Urothelium cell line (cell line): ENCODE measurements around the gene SPOP.
"Not testable (repeated sequence)": the region's sequence is repeated elsewhere in the genome, so short reads cannot be mapped to it uniquely, and the experiment has no call there.

Experiments
- DNase-seq: peaks from one replicate; pipeline ENCODE4 v3.0.0; 2011; ENCODE audit warnings: low spot score, mixed read lengths
- FAIRE-seq: peaks from 2 replicates; lab custom pipeline; 2011; peaks lifted over from hg19 to GRCh38; lab: Jason Lieb, UNC

The SPOP gene

DNA sequence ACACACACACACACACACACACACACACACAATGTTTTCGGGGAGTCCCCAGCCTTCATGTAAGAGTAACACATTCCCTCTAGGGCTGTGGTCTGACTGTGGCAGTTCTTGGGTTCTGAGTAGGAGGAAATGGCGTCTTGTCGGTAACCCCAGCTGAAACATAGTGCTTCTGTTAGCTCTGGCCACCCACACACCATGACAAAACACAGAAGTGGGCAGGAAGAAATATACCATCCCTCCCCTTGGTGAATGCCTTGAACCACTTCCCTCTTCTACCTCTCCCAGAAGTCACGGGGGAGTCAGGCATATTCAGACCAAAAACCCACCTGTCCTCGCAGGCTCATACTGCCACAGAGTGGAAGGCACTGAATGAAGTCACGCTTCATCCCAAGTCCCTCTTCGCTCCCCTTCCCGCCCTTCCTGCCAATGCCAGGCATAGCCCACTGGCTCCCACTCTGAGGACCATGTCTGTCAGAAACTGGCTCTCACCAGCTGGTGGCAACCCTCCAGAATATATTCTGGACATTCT, 18.4 kb upstream of the SPOP start:
- FAIRE-seq (no peak), DNase-seq (no peak)

DNA sequence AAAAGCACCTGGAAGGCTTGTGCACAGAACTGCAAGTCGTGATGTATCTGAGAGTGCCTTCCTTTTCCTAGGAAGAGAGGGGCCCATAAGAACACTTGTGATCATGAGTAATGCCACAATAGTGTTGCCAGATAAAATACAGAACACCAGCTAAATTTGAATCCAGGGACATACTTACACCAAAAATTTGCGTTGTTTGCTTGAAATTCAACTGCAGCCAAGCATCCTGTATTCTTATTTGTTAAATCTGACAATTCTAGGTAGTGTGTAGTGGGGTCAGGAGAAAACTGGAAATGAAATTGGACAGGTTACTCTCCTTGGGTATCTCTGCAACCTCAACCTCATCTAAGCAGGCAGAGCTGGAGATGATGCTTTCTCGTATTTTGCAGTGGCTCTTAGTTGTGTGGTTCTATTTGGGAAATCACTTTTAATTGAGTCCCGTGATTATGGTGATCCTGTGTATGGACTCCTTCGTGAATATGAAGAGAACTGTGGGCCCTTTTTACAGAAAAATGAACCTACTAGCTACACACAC, 17.9 kb upstream of the SPOP start:
- no peak for DNase-seq
- FAIRE-seq: no peak

DNA sequence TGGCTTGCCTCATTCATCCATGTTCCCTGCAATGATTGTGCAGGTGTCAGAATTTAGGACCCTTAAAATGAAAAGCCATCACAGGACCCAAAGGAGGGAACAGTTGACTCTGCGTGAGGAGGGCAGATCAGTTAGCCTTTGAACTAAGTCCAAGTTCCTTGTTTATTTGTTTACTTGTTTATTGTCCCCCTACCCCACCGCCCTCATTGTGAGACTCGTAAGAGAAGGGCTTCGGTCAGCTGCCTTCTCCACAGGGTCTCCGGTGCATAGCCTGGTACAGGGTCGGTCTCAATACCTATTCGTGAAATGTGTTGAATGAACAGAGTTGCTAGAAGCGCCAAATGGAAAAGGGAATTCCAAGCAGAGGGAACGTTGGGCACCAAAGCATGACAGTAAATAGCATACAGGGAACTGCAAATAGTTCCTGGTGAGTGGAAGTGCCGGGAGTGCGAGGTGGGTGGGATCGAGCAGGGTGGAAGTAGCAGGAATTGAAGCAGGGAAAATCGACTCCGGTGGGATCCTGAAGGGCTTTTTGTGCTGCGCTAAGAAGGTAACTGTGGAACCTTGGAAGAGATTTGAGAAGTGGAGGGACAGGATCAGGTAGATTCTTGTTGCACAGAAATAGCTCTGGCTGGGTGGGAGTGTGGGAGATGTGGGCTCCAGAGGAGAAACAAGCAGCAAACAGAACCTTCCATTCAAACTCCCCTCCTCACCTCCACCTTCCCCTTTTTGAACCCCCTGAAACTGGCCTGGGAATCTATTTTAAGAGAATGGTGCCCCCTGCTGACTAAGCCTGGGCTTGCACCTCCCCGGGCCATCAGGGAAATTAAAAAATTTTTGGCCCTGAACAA, 17.2 kb upstream of the SPOP start:
- FAIRE-seq: no peak
- peak; percentile 50 for DNase-seq

DNA sequence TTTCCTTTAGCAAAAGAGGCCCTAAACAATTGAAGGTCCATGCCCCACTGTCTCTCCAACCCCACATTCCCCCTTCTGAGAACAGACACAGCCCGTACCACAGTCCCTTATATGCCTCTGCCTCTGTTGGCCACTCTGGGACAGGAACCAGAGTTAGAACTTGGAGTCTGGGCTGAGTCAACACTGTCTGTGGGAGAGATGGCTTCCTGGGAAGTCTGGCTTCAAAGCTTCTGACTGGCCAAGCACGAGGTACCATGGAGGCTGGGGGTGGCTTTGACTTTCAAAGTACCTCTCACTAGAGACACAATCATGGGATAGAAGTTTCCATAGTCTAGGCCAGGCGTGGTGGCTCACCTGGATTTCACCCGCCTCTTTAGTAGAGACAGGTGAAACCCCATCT, 14.9 kb upstream of the SPOP start:
- DNase-seq: no peak
- FAIRE-seq: no peak

DNA sequence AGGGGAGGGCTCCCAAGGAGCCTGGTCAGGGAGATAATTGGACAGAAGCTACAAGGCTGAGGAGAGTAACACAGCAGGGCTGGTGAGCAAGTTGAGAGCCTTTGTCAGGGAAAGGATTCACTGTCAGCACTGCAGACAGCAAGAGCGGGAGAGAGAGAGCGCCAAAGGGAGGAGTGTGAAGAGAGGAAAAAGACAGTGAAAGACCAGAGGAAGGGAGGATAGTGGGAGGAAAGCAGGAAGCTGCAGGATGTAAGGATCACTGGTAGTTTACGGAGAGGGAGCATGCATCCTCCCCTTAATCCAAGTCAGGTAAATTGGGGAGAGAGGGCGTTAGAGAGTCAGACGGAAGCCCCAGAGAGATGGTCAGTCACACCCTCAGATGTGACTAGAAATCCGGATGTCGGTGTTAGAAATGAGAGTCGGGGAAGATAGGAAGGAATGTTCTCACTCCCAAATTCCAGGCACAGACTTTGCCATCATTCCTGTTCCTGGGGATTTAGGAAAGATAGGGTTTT, 13.8 kb upstream of the SPOP start:
- FAIRE-seq (no peak), DNase-seq (no peak)

DNA sequence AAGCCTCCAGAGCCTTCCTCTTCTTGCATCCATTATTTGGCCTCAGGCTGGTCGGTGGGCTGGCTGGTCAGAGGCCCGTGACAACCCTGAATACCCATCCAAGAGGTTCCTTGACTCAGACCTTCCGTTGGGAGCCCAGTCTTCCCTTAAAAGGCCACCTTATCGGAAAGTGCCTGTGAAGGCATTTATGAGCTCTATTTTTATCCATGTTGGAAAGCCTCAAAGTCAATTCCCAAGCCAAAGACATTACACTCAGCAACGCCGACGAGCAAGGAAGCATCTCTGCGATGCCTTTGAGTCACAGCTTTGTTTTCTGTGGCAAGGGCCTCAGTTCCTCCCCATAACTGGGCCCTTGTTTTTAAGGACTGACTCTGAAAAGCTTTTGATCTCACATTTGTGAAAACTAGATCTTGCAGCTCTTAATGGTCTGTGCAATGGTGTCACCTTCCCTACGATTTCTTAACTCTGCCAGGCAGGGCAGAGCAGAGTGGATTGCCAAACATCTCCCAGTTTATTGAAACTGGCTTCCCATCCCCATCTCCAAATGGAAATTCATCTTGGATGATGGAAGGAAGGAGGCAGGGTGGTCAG, 13.3 kb upstream of the SPOP start:
- DNase-seq: no peak
- no peak for FAIRE-seq

DNA sequence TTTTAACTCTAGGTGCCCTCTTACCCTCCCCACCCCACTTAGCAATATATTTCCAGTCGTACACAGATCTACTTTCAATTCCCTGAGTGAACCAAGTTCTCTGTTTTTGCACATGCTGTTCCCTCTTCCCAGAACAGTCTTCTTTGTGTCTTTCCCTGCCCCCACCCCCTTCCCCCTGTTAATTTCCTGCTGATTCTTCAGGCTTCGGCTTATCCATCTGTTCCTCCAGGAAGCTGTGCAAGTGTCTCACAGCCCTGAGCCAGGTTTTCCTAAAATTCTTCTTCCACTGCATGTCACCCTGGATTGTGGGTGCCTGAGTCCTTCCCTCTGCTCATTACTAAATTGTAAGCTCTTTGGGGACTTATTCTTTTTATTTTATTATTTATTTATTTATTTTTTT, 12.4 kb upstream of the SPOP start:
- no peak for FAIRE-seq

DNA sequence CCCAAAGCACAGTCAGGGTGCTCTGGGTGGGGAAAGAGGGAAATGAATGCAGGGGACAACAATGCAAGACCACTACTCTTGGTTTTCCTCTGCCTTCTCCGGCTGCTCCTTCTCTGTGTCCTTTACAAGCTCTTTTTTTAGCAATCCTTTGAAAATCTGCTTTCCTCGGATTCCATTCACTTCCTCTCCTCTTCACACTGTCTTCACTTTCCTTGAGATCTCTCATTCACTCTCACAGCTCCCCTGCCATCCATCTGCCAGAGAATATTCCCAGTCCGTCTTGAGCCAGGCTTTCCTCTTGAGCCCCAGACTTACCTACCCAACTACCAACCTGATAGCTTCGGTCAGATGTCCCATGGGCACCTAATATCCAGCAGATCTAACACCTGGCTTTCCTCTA, 11.0 kb upstream of the SPOP start:
- no peak for FAIRE-seq
- DNase-seq: no peak

More for the DNA sequence above, 12.4 kb upstream of the SPOP start:
- DNase-seq: no peak

DNA sequence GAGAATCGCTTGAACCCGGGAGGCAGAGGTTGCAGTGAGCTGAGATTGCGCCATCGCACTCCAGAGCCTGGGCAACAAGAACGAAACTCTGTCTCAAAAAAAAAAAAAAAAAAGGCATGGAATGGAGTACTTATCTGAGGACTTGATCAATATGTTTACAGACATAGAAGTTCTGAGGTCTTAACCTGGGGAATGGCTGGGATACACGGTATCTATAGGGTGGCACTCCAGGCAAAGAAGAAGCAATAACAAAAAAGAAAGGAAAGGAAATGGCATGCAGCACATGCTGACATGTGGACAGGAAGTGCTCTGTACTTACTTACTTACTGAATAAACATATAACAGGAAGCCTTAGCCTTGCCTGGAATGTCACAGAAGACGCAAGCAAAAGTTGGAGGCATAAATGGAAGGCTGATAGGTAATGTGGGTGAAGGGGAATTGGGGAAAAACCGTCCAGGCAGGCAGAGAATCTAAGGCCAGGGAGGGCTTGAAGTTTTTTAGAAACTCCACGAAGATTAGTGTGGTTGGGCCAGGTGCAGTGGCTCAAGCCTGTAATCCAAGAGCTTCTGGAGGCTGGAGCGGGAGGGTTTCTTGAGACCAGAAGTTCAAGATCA, 10.1 kb upstream of the SPOP start:
- FAIRE-seq (no peak), DNase-seq (no peak)

DNA sequence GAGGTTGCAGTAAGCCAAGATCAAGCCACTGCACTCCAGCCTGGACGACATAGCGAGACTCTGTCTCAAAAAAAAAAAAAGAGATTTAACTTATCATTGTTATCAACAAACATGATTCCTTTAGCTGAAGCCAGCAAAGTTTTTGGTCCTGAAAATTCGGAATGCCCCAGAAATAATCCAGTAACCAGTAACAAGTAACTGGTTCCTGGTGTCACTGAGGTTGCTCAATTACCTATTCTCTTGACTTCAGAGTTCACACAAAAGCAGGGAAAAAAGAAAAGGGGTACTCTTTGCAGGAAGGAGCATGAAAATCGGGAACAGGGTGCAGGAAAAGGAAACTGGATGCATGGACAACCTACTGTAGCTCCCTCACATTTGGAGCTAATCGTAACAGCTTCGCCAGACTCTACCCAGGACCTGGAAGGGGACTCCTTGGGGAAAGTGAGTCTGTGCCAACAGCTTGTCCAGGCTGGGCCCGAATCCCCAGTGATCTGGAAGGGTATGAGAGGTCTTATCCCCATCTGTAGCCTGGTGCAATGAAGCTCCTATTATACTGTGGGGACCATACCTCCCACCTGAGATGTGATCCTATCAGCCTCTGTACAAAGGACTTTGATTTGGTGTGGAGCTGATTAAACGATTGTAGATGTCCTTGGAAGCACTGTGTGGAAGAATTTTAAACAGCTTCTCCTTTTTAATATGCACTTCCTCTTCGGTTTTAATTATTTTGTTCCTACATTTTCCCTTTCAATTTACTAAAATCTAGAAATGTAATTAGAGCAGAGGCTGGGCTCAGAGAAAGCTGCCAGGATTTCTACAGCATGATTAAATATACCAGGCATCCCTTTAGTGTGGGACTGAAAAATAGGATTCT, 3.4 kb upstream of the SPOP start:
- FAIRE-seq (no peak), DNase-seq (no peak)

DNA sequence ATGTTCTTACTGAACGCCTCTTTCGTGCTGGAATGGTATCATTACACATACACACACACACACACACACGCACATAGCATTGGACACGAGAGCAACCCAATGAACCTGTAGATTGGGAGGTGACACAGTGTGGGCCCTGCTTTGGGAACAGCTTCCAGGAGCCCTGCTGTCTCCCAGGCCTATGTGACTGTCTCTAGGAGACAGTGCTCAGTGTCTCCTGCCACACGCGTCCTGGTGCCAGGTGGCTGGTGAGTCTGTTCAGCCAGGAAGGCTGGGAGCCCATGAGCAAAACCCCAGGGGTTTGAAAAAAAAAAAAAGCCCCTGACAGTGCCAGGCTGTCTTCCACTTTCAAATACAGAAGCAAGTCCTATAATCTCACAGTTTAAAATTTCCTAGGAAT, 2.4 kb upstream of the SPOP start:
- FAIRE-seq: no peak
- DNase-seq: no peak

DNA sequence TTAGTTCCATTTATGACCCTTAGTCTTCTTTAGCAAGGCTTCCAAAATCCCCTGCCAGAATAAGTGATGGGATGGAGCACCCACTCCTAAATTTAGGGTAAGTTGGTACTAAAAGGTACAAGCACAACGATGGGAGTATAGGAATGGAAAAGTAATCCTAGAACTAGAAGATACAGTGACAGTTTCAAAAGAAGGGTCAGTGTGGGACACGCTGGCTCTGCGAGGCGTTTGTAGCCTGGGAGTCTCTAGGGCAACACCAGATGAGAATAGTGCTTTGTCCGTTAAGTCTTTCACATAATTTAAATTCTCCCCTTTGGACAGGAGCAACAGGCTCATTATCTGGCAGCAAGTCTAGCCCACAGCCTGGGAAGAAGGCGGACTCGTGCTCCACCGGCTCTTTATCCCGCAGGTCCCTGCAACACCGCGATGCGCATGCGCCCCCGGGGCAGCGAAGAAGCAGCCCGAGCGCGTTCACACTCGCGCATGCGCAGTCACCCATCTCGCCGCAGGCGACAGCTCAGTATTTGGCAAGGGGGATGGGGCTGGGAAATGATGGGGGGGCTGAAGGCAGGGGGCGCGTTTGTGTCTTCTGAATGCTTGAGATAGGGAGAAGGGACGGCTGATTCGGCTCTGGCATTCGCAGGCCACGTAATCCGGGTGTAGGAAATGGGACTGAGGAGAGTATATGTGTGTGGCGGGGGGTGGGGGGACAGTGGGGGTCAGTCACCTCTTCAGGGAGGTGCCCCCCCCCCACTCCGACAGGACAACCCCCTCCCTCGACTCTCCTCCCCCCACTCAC, 564 bp downstream of the SPOP start:
- FAIRE-seq (peak; percentile 80), DNase-seq (peak; percentile 99)

DNA sequence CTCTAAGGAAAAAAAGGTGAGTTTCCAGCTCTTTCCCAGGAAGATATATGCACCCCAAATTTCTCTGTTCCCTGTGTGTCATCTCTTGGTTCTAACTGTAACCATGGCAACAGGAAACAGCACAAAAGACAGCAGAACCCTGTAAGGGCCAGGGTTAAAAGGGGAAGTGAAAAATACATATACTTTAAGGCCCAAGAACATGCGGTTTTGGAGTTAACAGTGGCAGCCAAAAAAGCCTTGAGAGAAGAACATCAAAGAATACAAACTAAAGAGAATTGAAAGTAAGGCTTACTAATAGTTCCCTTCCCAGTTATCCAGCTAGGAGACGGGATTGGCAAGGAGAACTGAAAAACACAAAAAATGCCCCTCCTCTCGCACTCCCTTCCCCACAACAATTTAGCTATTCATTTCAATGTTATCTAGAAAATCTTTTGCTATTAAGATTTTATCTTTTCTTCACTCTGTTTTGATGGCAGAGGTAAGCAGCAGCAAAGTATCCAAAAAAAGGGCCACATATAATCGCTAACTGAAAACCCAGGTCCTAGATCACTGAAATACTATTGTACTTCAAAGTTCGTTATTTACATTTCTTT, 1.5 kb downstream of the SPOP start:
- no peak for DNase-seq

DNA sequence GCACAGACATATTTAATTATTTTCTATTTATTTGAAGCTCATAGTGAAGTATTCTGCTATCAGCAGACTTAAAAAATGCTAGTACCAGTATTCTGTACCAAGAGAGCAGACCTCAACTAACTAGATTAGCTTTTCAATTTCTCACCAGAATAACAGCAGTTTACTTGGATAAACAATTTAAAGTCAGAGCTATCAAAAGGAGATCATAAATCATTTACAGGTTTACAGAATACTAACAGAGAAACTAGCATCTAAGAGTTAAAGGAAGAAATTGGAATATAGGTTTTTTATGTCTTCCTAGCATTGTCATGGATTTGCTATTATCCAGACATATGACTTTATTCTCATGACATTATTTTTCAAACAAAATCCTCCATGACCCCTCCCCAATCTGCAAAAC, 3.4 kb downstream of the SPOP start:
- DNase-seq (no peak), FAIRE-seq (no peak)

More for the DNA sequence above, 1.5 kb downstream of the SPOP start:
- no peak for FAIRE-seq

DNA sequence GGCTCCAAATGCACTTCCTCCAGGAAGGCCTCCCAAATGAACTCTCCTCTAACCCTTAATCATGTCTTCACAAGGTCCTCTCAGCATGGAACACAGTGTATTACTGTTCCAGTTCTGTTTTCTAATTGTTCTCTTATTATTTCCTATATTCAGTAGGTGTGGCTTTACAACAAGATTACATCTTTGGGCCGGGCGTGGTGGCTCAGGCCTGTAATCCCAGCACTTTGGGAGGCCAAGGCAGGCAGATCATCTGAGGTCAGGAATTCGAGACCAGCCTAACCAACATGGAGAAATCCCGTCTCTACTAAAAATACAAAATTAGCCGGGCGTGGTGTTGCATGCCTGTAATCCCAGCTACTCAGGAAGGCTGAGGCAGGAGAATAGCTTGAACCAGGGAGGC, 4.2 kb downstream of the SPOP start:
- DNase-seq, FAIRE-seq: not testable (repeated sequence)

DNA sequence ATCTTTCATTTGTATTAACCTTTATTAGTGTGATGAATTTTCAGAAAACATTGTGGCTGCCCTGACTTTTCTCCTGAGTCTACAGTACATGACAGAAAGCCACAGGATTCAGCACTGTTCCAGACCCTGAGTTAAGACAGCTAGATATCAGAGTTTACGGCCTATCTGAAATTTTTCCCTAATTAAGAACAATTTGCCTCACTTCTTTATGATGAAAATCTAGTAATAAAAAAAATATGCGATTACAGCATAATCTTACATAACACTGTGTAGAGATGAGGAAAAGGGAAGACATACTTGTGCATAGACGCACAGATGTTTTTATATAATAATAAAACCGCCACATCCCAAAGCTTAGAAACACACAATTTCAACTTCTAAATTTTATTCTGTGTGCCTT, 7.3 kb downstream of the SPOP start:
- DNase-seq: no peak
- FAIRE-seq: no peak

DNA sequence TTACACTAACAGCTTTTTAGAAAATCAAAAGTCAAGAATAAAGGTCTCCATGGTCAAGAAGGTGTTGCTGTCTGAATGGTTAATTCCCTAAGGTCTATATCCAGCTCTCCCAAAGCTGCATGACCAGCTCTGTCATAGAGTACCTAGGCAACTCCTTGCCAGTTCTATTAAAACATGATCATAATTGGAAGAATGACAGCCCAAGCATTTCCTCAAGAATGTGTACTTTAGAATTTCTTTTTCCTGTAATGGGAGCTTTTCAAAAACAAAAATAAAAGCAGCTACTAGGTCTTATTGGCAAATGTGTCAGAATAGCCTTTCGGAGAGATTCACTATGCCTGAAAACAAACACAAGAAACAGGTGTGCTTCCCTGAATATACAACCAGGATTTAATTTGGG, 7.9 kb downstream of the SPOP start:
- DNase-seq (no peak), FAIRE-seq (no peak)

DNA sequence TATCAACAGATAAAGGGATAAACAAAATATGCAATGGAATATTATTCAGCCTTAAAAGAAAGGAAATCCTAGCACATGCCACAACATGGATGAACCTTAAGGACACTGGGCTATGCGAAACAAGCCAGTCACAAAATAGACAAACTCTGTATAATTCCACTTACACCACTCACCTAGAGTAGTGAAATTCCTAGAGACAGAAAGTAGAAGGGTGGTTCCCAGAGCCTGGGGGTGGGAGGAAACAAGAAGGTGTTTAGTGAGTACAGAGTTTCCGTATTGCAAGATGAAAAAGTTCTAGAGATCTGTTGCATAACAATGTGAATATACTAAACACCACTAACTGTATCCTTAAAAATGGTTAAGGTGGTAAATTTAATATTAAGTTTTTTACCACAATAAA, 10.0 kb downstream of the SPOP start:
- no peak for DNase-seq
- FAIRE-seq: no peak

DNA sequence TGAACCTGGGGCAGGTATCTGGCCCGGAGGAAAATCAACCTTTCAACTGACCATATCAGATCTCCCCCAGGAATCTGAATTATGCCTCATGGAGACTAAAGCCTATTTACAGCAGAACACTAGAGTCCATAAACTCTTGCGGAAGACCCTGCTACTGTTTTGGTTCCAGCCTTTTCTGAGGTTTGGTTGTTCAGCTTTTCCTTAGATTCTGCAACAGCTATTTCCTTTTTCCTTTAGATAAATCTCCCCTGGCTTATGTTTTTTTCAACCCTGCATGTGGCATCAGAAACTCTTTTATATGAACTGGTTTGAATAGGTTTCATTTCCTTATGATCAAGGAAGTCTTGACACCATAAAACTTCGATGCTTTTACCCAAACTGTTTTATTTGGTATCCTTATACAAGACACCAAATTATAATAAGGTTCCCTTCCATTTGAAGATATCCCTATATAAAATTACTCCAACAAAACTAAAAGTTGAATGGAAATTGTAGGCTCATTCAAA, 13.1 kb downstream of the SPOP start:
- DNase-seq (no peak), FAIRE-seq (no peak)
